BJ (cell line): ENCODE results near the gene SPATA24. TPM values are rescaled to one million over a fixed set of nuclear protein-coding genes. Genes with fewer than 3 reads are reported as not detected.

Experiments
- CTCF ChIA-PET: fragments of 350-600 bp; formaldehyde crosslinking; extraction: SDS; loops from one replicate; lab custom pipeline; 2021; ENCODE audit warnings: antibody characterized with exemption, inconsistent platforms; lab: Yijun Ruan, JAX
- POLR2A ChIA-PET: fragments of 300-600 bp; sonication (Branson Sonifier 250); formaldehyde crosslinking; extraction: SDS; loops from one replicate; lab custom pipeline; 2021; ENCODE audit warnings: antibody characterized with exemption; lab: Charles Lee
- DNase-seq: peaks from one replicate; pipeline ENCODE4 v3.0.0-alpha.2; 2011; ENCODE audit warnings: low read depth
- H3K27me3 ChIP-seq: 2 replicates; pipeline ENCODE4 v1.6.0; 2011; ENCODE audit warnings: low read length; ENCODE audit not compliant: control insufficient read depth, insufficient read depth
- H3K36me3 ChIP-seq: 2 replicates; pipeline ENCODE4 v1.5.1; 2011; ENCODE audit warnings: low read length; ENCODE audit not compliant: control insufficient read depth, insufficient read depth
- H3K4me3 ChIP-seq: 2 replicates; pipeline ENCODE4 v1.5.1; 2011; ENCODE audit warnings: low read depth, mild to moderate bottlenecking, control low read depth, low read length
- polyA plus RNA-seq: library from polyadenylated mRNA; depleted of rRNA; stranded (reverse); fragments of >200 nt; gene quantifications from 2 replicates; pipeline ENCODE4 v1.2.3, GENCODE V29; 2011
- TF ChIP-seq, protein P1 (sequence below): IDR thresholded peaks from 2 replicates; pipeline ENCODE4 v1.5.1; 2011; ENCODE audit warnings: low read depth, mild to moderate bottlenecking, control low read depth, inconsistent platforms, low read length, moderate library complexity; ENCODE audit not compliant: insufficient read depth

SPATA24 gene
- polyA plus RNA-seq, 1 experiment: 3.4 TPM

DNA sequence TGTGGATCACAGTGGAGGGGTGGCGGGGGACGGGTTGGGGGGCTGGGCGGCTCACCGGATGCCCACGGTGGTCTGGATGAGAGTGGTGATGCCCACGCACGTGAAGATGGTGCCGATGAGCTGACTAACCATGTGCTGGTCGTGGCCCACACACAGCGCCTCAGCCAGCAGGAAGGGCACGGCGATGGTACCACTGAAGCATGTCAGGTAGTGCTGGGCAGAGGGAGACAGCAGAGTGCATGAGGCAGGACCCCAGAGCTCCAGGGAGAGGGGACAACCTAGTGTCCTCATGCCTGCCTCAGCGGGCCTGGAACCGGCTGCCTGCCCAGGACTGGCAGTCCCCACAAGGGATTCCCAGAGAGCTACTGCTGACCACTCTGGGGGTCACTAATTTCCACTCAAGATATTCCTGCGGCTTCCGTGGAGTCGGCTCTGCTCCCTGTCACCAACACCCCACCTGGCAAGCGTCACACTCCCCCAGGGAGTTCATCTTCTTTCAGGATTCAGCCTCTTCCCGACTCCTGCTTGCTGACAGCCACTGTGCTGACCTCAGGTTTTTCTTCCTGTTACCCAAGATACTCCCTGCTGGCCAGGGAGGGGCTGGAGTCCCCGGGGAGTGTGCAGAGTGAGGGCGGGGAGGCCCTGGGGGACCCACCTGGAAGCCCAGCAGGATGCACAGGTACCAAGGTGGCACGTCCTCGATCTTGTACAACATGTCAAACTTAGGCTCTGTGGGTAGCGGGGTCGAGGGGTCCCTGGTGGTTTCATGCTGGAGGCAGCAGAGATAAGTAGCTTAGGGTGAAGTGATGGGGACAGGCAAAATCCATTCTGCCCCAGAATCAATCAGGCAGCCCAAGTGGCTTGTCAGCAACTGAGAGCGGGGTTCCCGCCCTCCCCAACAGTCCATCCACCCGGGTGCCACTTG, 21.8 kb downstream of the SPATA24 start:
- TF ChIP-seq, protein P1, sequence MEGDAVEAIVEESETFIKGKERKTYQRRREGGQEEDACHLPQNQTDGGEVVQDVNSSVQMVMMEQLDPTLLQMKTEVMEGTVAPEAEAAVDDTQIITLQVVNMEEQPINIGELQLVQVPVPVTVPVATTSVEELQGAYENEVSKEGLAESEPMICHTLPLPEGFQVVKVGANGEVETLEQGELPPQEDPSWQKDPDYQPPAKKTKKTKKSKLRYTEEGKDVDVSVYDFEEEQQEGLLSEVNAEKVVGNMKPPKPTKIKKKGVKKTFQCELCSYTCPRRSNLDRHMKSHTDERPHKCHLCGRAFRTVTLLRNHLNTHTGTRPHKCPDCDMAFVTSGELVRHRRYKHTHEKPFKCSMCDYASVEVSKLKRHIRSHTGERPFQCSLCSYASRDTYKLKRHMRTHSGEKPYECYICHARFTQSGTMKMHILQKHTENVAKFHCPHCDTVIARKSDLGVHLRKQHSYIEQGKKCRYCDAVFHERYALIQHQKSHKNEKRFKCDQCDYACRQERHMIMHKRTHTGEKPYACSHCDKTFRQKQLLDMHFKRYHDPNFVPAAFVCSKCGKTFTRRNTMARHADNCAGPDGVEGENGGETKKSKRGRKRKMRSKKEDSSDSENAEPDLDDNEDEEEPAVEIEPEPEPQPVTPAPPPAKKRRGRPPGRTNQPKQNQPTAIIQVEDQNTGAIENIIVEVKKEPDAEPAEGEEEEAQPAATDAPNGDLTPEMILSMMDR: no peak
- CTCF ChIA-PET: no interaction called here
- no peaks in the 10 kb centered on the region for H3K27me3 ChIP-seq
- DNase-seq: no peak
- H3K36me3 ChIP-seq: no peaks in the 10 kb centered on the region; the same call in 1 of the 2 replicates
- POLR2A ChIA-PET: no interaction called here
- H3K4me3 ChIP-seq: no peak overlapping the region

DNA sequence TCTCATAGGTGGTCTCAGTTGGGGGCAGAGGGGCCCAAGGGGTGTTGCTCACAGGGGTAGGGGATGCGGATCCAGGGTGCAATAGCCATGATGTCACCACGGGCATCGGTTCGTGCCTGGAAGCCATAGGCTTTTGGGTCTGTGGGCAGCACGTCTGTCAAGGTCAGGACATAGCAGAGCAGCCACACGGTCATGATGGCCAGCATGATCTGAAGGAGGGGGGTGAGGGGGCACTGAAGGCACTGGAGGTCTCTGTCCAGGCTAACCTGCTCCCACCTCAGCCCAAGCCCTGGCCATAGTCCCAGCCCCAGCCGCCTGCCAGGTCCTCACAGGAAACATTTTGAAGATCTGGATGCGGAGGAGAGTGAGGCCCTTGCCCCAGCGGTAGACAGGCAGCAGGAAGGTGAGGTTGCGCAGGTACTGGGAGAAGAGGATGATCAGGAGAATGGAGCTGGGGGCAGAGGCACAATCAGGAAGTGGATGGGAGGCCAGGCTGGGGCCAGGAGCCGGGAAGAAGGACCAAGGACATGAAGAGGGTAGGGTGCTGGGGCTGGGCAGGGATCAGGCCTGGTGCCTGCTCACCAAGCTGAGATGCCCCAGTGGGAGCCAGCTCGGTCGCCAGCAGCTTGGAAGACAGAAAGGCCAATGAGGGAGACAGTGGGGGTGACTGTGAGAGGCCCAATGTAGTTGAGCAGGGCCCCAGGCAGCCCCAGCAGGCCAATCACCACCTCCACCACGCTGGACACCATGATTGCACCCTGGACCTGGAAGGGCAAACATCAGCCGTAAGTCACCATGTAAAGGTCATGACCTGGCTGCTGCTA, 24.1 kb downstream of the SPATA24 start:
- Histone ChIP-seq H3K4me3 (no peak overlapping the region), H3K27me3 (no peaks in the 10 kb centered on the region), H3K36me3 (no peaks in the 10 kb centered on the region; the same call in 1 of the 2 replicates)
- CTCF ChIA-PET: no interaction called here
- no peak for DNase-seq
- POLR2A ChIA-PET: no interaction called here
- TF ChIP-seq, protein P1: no peak

DNA sequence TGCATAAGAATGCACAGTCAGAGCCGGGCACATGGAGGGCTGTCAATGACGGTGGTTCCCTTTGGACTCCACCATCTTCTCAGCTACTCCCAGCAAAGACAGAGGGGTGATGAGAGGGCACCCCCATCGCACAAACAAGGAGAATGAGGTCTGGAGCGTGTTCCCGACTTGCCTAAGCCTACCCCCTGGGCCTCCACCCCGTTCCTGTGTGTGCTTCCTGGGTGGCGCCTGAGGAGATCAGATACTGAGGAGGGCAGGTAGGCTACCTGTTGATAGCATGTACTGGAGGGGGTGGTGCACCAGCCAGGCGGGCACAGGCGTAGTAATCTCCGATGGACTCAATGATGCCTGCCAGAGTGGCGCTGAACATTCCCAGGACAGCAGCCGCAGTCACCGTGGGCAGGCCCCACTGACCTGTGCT, 24.9 kb downstream of the SPATA24 start:
- TF ChIP-seq, protein P1: no peak
- Histone ChIP-seq H3K4me3 (no peak overlapping the region), H3K36me3 (no peaks in the 10 kb centered on the region; the same call in 1 of the 2 replicates), H3K27me3 (no peaks in the 10 kb centered on the region)
- CTCF ChIA-PET: no interaction called here
- DNase-seq: no peak
- POLR2A ChIA-PET: no interaction called here

DNA sequence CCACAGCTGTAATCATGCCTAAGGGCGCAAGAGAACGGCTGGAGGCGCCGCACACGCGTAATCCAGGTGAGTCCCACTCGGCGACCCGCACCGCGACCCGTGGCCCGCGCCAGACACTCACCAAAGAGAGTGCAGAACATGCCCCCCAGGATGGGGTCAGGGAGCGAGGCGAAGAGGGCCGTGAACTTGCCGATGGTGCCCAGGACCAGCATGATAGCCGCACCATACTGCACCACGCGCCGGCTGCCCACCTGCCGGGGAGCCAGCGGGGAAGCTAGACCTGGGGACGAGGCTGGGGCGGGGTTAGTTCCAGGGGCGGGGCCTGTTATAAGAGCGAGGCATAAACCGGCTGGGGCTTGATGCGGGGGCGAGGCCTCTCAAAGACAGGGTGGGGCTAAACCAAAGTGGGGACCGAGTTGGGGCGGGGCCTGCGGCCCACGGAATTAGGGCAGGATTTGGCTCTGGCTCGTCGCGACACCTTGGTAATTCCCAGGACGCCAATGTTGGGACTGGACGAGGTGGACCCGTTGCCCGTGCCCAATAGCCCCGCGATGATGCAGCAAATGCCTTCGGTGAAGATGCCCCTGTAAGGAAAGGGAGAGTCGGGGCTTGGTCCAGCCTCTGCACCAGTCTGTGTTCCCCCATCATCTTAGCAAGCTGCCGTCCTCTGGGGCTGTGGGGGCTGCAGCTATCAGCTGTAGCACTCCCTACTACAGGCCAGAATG, 25.6 kb downstream of the SPATA24 start:
- H3K36me3 ChIP-seq: no peaks in the 10 kb centered on the region; the same call in none of the 2 replicates
- TF ChIP-seq, protein P1: no peak
- POLR2A ChIA-PET: no interaction called here
- no peak overlapping the region for H3K4me3 ChIP-seq
- no peaks in the 10 kb centered on the region for H3K27me3 ChIP-seq
- CTCF ChIA-PET: no interaction called here
- no peak for DNase-seq
